Measurements from ENCODE around the gene CLEC16A. TPM values are rescaled to one million over a fixed set of nuclear protein-coding genes. Genes with fewer than 3 reads are reported as not detected.

The CLEC16A gene
- total RNA-seq, 1 donor from 2014 or later = 19.8 TPM

- Histone ChIP-seq H3K27me3 (ENCODE audit: control insufficient read depth, insufficient read depth, low read length) (no peaks in the 10 kb centered on the region), H3K36me3 (ENCODE audit: control insufficient read depth, insufficient read depth, low read length) (peaks cover 2% of the 10 kb centered on the region), H3K4me3 (ENCODE audit: low read depth, low read length) (no peak overlapping the region)
- DNase-seq (ENCODE audit: low read depth) = no peak
- TF ChIP-seq, protein P1, sequence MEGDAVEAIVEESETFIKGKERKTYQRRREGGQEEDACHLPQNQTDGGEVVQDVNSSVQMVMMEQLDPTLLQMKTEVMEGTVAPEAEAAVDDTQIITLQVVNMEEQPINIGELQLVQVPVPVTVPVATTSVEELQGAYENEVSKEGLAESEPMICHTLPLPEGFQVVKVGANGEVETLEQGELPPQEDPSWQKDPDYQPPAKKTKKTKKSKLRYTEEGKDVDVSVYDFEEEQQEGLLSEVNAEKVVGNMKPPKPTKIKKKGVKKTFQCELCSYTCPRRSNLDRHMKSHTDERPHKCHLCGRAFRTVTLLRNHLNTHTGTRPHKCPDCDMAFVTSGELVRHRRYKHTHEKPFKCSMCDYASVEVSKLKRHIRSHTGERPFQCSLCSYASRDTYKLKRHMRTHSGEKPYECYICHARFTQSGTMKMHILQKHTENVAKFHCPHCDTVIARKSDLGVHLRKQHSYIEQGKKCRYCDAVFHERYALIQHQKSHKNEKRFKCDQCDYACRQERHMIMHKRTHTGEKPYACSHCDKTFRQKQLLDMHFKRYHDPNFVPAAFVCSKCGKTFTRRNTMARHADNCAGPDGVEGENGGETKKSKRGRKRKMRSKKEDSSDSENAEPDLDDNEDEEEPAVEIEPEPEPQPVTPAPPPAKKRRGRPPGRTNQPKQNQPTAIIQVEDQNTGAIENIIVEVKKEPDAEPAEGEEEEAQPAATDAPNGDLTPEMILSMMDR (IDR thresholded peaks at IDR 0.05; ENCODE audit: insufficient read depth, low read length, poor library complexity, severe bottlenecking) = no peak
Observed at GRCh38 chr16:11165349-11165748, 221.0 kb downstream of the CLEC16A start.

DNA sequence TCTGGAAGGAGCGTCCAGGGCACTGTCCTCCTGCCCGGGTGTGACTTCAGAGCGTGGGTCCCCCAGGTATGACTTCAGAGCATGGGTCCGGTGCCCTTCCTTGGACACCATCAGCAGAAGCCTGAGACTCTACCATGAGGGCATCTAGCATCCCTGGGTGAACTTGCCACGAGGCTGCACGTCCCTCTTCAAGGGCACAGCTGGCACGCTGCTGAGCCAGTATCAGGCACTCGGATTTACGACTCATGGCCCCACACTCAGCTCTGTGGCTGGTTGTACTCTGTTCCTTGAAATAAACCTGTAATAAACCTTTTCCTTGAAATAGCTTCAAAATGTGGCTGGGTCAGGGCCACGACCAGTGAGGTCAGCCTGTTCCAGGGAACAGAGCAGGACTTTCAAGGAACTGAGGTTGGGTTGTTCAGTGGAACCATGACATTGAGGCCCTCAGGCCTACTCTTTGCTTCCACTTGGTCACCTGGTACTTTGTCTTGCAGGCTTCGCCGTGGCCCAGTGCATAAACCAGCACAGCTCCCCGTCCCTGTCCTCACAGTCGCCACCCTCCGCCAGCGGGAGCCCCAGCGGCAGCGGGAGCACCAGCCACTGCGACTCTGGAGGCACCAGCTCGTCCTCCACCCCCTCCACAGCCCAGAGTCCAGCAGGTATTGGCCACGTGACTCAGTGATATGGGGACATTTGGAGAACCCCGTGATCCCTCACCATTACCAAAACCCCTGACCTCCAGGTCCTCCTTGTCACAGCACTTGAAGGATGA, 221.7 kb downstream of the CLEC16A start:
- TF ChIP-seq, protein P1 (IDR thresholded peaks at IDR 0.05; ENCODE audit: insufficient read depth, low read length, poor library complexity, severe bottlenecking) = no peak
- no peak for DNase-seq (ENCODE audit: low read depth)
- peaks cover 2% of the 10 kb centered on the region for H3K36me3 ChIP-seq (ENCODE audit: control insufficient read depth, insufficient read depth, low read length)
- no peak overlapping the region for H3K4me3 ChIP-seq (ENCODE audit: low read depth, low read length)
- H3K27me3 ChIP-seq (ENCODE audit: control insufficient read depth, insufficient read depth, low read length) = no peaks in the 10 kb centered on the region

DNA sequence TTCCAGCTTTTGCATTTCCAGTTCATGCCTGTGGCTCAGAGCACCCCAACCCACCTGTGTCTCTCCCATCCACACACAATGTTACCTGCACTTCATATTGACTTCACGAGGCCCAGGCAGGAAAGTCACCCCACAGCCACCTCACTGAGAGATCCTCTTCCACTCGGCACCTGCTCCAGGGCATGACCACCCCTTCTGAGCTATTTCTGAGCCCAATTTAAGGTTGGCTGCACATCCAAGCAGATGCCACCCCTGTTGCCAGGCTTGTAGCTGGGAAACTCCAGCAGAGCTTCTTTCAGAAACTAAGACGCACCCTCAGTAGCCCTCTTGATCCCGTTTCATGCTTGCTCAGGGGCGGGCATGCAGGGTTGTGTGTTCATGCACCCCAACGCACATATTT, 223.2 kb downstream of the CLEC16A start:
- TF ChIP-seq, protein P1 (IDR thresholded peaks at IDR 0.05; ENCODE audit: insufficient read depth, low read length, poor library complexity, severe bottlenecking) = no peak
- H3K36me3 ChIP-seq (ENCODE audit: control insufficient read depth, insufficient read depth, low read length) = peaks cover 2% of the 10 kb centered on the region
- no peak overlapping the region for H3K4me3 ChIP-seq (ENCODE audit: low read depth, low read length)
- H3K27me3 ChIP-seq (ENCODE audit: control insufficient read depth, insufficient read depth, low read length) = no peaks in the 10 kb centered on the region
- no peak for DNase-seq (ENCODE audit: low read depth)

- H3K4me3 ChIP-seq (ENCODE audit: low read depth, low read length) = no peak overlapping the region
- H3K36me3 ChIP-seq (ENCODE audit: control insufficient read depth, insufficient read depth, low read length) = peaks cover 2% of the 10 kb centered on the region
- TF ChIP-seq, protein P1 (IDR thresholded peaks at IDR 0.05; ENCODE audit: insufficient read depth, low read length, poor library complexity, severe bottlenecking) = no peak
- DNase-seq (ENCODE audit: low read depth) = no peak
- H3K27me3 ChIP-seq (ENCODE audit: control insufficient read depth, insufficient read depth, low read length) = no peaks in the 10 kb centered on the region
Observed at GRCh38 chr16:11168386-11169051, 224.2 kb downstream of the CLEC16A start.

DNA sequence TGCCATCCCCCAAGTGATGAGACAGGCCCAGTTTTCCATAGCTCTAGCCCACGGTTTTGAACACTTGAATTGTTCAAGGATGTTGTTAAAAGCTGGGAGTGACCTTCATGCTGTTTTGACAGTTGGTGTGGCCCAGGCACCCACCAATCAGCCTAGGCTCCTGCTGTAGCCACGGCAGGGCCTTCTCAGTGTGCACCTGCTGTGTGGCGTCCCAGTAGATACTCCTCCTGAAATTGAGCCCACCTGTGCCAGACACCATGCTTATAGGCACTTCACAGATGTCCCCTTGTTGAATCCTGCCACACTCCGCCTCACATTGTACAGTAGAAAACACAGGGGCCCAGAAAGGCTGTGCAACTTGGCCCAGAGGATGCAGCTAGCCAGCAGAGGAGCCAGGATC, 225.3 kb downstream of the CLEC16A start:
- Histone ChIP-seq H3K4me3 (ENCODE audit: low read depth, low read length) (no peak overlapping the region), H3K27me3 (ENCODE audit: control insufficient read depth, insufficient read depth, low read length) (no peaks in the 10 kb centered on the region), H3K36me3 (ENCODE audit: control insufficient read depth, insufficient read depth, low read length) (peaks cover 2% of the 10 kb centered on the region)
- TF ChIP-seq, protein P1 (IDR thresholded peaks at IDR 0.05; ENCODE audit: insufficient read depth, low read length, poor library complexity, severe bottlenecking) = no peak
- DNase-seq (ENCODE audit: low read depth) = no peak
